SK-N-SH treated with all-trans-retinoic acid at 6 μM for 48 hours (cell line): Measurements from ENCODE around the gene PCBD2.

Experiments used
- ARNTL ChIP-seq: fragments of 450-650 bp; formaldehyde crosslinking; IDR thresholded peaks from 2 replicates; pipeline ENCODE4 v1.5.0; 2020; ENCODE audit warnings: low read depth, mild to moderate bottlenecking, moderate library complexity, borderline replicate concordance
- BACH2 ChIP-seq: fragments of 250-450 bp; sonication (Bioruptor Pico); IDR thresholded peaks from 2 replicates; pipeline ENCODE4 v1.9.0; 2021; ENCODE audit warnings: mild to moderate bottlenecking, borderline replicate concordance
- CREB5 ChIP-seq: fragments of 250-450 bp; sonication (Bioruptor Pico); IDR thresholded peaks from 2 replicates; pipeline ENCODE4 v1.5.1; 2020; ENCODE audit warnings: low read depth, mild to moderate bottlenecking, moderate library complexity
- CSDC2 ChIP-seq: fragments of 250-450 bp; sonication (Bioruptor Pico); IDR thresholded peaks from 2 replicates; pipeline ENCODE4 v1.5.0; 2020; ENCODE audit warnings: mild to moderate bottlenecking, moderate library complexity
- CSRNP3 ChIP-seq: fragments of 250-450 bp; sonication (Bioruptor Pico); IDR thresholded peaks from 2 replicates; pipeline ENCODE4 v1.5.1; 2021; ENCODE audit warnings: mild to moderate bottlenecking, moderate library complexity
- GLIS3 ChIP-seq: fragments of 250-450 bp; sonication (Bioruptor Pico); IDR thresholded peaks from 2 replicates; pipeline ENCODE4 v1.5.0; 2020; ENCODE audit warnings: mild to moderate bottlenecking, moderate library complexity
- PATZ1 ChIP-seq: fragments of 250-450 bp; sonication (Bioruptor Pico); IDR thresholded peaks from 2 replicates; pipeline ENCODE4 v1.8.0; 2020; ENCODE audit warnings: mild to moderate bottlenecking, moderate library complexity, borderline replicate concordance
- POU6F1 ChIP-seq: fragments of 250-450 bp; sonication (Bioruptor Pico); IDR thresholded peaks from 2 replicates; pipeline ENCODE4 v1.8.0; 2021; ENCODE audit warnings: low read depth, mild to moderate bottlenecking, moderate library complexity, borderline replicate concordance
- PPARA ChIP-seq: fragments of 250-450 bp; sonication (Bioruptor Pico); IDR thresholded peaks from 2 replicates; pipeline ENCODE4 v1.5.0; 2020; ENCODE audit warnings: mild to moderate bottlenecking, borderline replicate concordance
- RARB ChIP-seq: fragments of 250-450 bp; sonication (Bioruptor Pico); IDR thresholded peaks from 2 replicates; pipeline ENCODE4 v1.8.0; 2021; ENCODE audit warnings: mild to moderate bottlenecking, moderate library complexity
- ZFP30 ChIP-seq: fragments of 450-650 bp; formaldehyde crosslinking; IDR thresholded peaks from 2 replicates; pipeline ENCODE4 v1.5.0; 2022; ENCODE audit warnings: mild to moderate bottlenecking, moderate library complexity
- ZNF70 ChIP-seq: fragments of 450-650 bp; formaldehyde crosslinking; IDR thresholded peaks from 2 replicates; pipeline ENCODE4 v1.5.0; 2020; ENCODE audit warnings: mild to moderate bottlenecking, moderate library complexity
- ZNF8 ChIP-seq: fragments of 450-650 bp; formaldehyde crosslinking; IDR thresholded peaks from 2 replicates; pipeline ENCODE4 v1.5.0; 2020; ENCODE audit warnings: mild to moderate bottlenecking, moderate library complexity

- TF ChIP-seq BACH2 (CRISPR knock-in tag) (no peak), PATZ1 (CRISPR knock-in tag) (no peak), ZNF70 (CRISPR knock-in tag) (no peak), GLIS3 (CRISPR knock-in tag) (no peak), ZFP30 (CRISPR knock-in tag) (no peak), CSDC2 (CRISPR knock-in tag) (no peak), ZNF8 (CRISPR knock-in tag) (no peak), CSRNP3 (CRISPR knock-in tag) (no peak), CREB5 (no peak), RARB (CRISPR knock-in tag) (no peak), ARNTL (CRISPR knock-in tag) (no peak), PPARA (CRISPR knock-in tag) (no peak), POU6F1 (CRISPR knock-in tag) (no peak)
Observed at GRCh38 chr5:135008556-135008955, 103.6 kb downstream of the PCBD2 start.
